Measurements from ENCODE around the gene UBXN2A.

- no peak for TF ChIP-seq CTCF (tag by site-specific recombination; IDR thresholded peaks at IDR 0.05)
- no peak for TF ChIP-seq ZNF768 (tag by site-specific recombination; IDR thresholded peaks at IDR 0.05)
- TF ChIP-seq ZNF639 (tag by site-specific recombination; IDR thresholded peaks at IDR 0.05) = no peak
- no peak for TF ChIP-seq PRDM2 (tag by site-specific recombination; IDR thresholded peaks at IDR 0.05; ENCODE audit: borderline replicate concordance)
- no peak for TF ChIP-seq ATF2 (tag by site-specific recombination; IDR thresholded peaks at IDR 0.05; ENCODE audit: low read depth)
- TF ChIP-seq ZNF792 (tag by site-specific recombination; IDR thresholded peaks at IDR 0.05) = no peak
- TF ChIP-seq ZNF600 (tag by site-specific recombination; IDR thresholded peaks at IDR 0.05) = no peak
- no peak for TF ChIP-seq ZNF510 (tag by site-specific recombination; IDR thresholded peaks at IDR 0.05; ENCODE audit: insufficient replicate concordance)
- TF ChIP-seq ZNF24 (tag by site-specific recombination; IDR thresholded peaks at IDR 0.05) = no peak
- TF ChIP-seq ZNF585B (tag by site-specific recombination; IDR thresholded peaks at IDR 0.05) = no peak
- no peak for TF ChIP-seq TCF7L2 (IDR thresholded peaks at IDR 0.05; ENCODE audit: borderline replicate concordance, low read depth, low read length)
- no peak for TF ChIP-seq ZNF423 (tag by site-specific recombination; IDR thresholded peaks at IDR 0.05)
- no peak for TF ChIP-seq ZNF112 (tag by site-specific recombination; IDR thresholded peaks at IDR 0.05)
These were observed 4.7 kb downstream of the UBXN2A start for GRCh38 chr2:23944976-23945375.

Data from HEK293 (cell line).